Naive thymus-derived CD8-positive, alpha-beta T cell (primary cell): ENCODE results near the gene PHAX. TPM values are rescaled to one million over a fixed set of nuclear protein-coding genes. Genes with fewer than 3 reads are reported as not detected.
"Not testable (repeated sequence)": the region's sequence is repeated elsewhere in the genome, so short reads cannot be mapped to it uniquely, and the experiment has no call there.

Source experiments
- ATAC-seq, 2 donors: fragments of 150-1000 bp; cut with Tn5 transposase in 1 of 2; sonication (Bioruptor Pico), chemical (Tn5 transposase) in 1 of 2; 1 replicate in 1 of 2; 2 replicates in 1 of 2; pipeline ENCODE4 v1.10.0; 2021; ENCODE audit warnings: mild to moderate bottlenecking in 2 of 2, moderate library complexity in 2 of 2
- POLR2A ChIA-PET: fragments of 350-600 bp; sonication (Branson Sonifier 250); formaldehyde crosslinking; loops from one replicate; lab custom pipeline; 2021; ENCODE audit warnings: antibody characterized with exemption; lab: Charles Lee
- DNase-seq, 10 donors: peaks; one replicate each; pipeline versions ENCODE4 v3.0.0 to v3.0.0-alpha.2; 2020 to 2022
- H3K27ac Mint-ChIP-seq, 10 donors: one replicate each; pipeline ENCODE4 v1.8.0; 2020 to 2022; ENCODE audit warnings: mild to moderate bottlenecking in 10 of 10, mixed read lengths in 10 of 10, moderate library complexity in 4 of 10, inconsistent platforms in 1 of 10
- H3K27me3 Mint-ChIP-seq, 5 donors: one replicate each; pipeline ENCODE4 v1.8.0; 2021 to 2022; ENCODE audit warnings: mixed read lengths in 5 of 5
- H3K36me3 Mint-ChIP-seq, 3 donors: one replicate each; pipeline ENCODE4 v1.8.0; 2020 to 2022; ENCODE audit warnings: mixed read lengths in 3 of 3, mild to moderate bottlenecking in 2 of 3, inconsistent platforms in 1 of 3
- H3K4me1 Mint-ChIP-seq, 4 donors: one replicate each; pipeline ENCODE4 v1.8.0; 2021 to 2022; ENCODE audit warnings: mixed read lengths in 4 of 4
- H3K4me3 Mint-ChIP-seq, 10 donors: one replicate each; pipeline ENCODE4 v1.8.0; 2020 to 2022; ENCODE audit warnings: mild to moderate bottlenecking in 10 of 10, mixed read lengths in 10 of 10, moderate library complexity in 6 of 10, inconsistent platforms in 1 of 10
- H3K9me3 Mint-ChIP-seq, 9 donors: one replicate each; pipeline ENCODE4 v1.8.0; 2020 to 2022; ENCODE audit warnings: mixed read lengths in 9 of 9, mild to moderate bottlenecking in 3 of 9, inconsistent platforms in 1 of 9, moderate library complexity in 1 of 9
- polyA plus RNA-seq, 3 donors: library from polyadenylated mRNA; unstranded; fragments of 300-500 nt; fragmentation: Illumina TruSeq; gene quantifications; one replicate each; pipeline ENCODE4 v1.2.3, GENCODE V29; 2021
- total RNA-seq, 8 experiments: library from RNA in 2 of 8; stranded (reverse) in 2 of 8; gene quantifications; one replicate each; pipeline ENCODE4 v1.2.3 and lab custom pipeline; 2021 to 2026

The PHAX gene
- total and polyA plus RNA-seq, 5 experiments from 2014 or later: 49.5 to 92.8 (median 75.3) TPM

GRCh38 chr5:126647071-126647470 is 46.3 kb downstream of the PHAX start:
- H3K4me1 Mint-ChIP-seq: no peaks in the 10 kb centered on the region
- peaks cover 4 to 17% (median 12%) of the 10 kb centered on the region in 9 donors for H3K9me3 Mint-ChIP-seq
- H3K36me3 Mint-ChIP-seq: peaks cover 0 to 10% (median 9%) of the 10 kb centered on the region in 3 donors
- H3K27me3 Mint-ChIP-seq: peaks cover 4 to 10% (median 5%) of the 10 kb centered on the region in 5 donors
- no peak overlapping the region for H3K27ac Mint-ChIP-seq
- no peak overlapping the region for H3K4me3 Mint-ChIP-seq
- no peak for ATAC-seq
- no peak for DNase-seq
- POLR2A ChIA-PET: no interaction called here

GRCh38 chr5:126648471-126648870 is 47.7 kb downstream of the PHAX start:
- Mint-ChIP-seq H3K4me1 (no peaks in the 10 kb centered on the region), H3K27me3 (peaks cover 4 to 10% (median 5%) of the 10 kb centered on the region in 5 donors), H3K4me3 (no peak overlapping the region), H3K9me3 (peaks cover 4 to 17% (median 12%) of the 10 kb centered on the region in 9 donors), H3K27ac (no peak overlapping the region), H3K36me3 (peaks cover 0 to 10% (median 9%) of the 10 kb centered on the region in 3 donors)
- ATAC-seq: no peak
- POLR2A ChIA-PET: no interaction called here
- DNase-seq: no peak

- H3K27ac Mint-ChIP-seq, H3K4me1 Mint-ChIP-seq, H3K36me3 Mint-ChIP-seq, DNase-seq, H3K4me3 Mint-ChIP-seq, POLR2A ChIA-PET, ATAC-seq: not testable (repeated sequence)
- H3K9me3 Mint-ChIP-seq: peaks cover 4 to 17% (median 12%) of the 10 kb centered on the region in 9 donors
- H3K27me3 Mint-ChIP-seq: peaks cover 4 to 10% (median 5%) of the 10 kb centered on the region in 5 donors
Observed at GRCh38 chr5:126649057-126649456, 48.3 kb downstream of the PHAX start.

GRCh38 chr5:126649709-126650108 is 49.0 kb downstream of the PHAX start:
- H3K9me3 Mint-ChIP-seq: peaks cover 4 to 15% (median 10%) of the 10 kb centered on the region in 9 donors
- H3K4me3 Mint-ChIP-seq, H3K4me1 Mint-ChIP-seq, ATAC-seq, DNase-seq, H3K27ac Mint-ChIP-seq, POLR2A ChIA-PET, H3K36me3 Mint-ChIP-seq: not testable (repeated sequence)
- peaks cover 4 to 10% (median 5%) of the 10 kb centered on the region in 5 donors for H3K27me3 Mint-ChIP-seq

- no peak for DNase-seq
- Mint-ChIP-seq H3K4me1 (no peaks in the 10 kb centered on the region), H3K27ac (no peak overlapping the region), H3K4me3 (no peak overlapping the region), H3K36me3 (peaks cover 0 to 5% (median 5%) of the 10 kb centered on the region in 3 donors), H3K27me3 (peaks cover 4 to 10% (median 5%) of the 10 kb centered on the region in 5 donors), H3K9me3 (peaks cover under 1 to 11% (median 5%) of the 10 kb centered on the region in 9 donors)
- no peak for ATAC-seq
- POLR2A ChIA-PET: no interaction called here
Observed at GRCh38 chr5:126650463-126650862, 49.7 kb downstream of the PHAX start.

- Mint-ChIP-seq H3K36me3 (peaks cover 0 to 3% (median 0%) of the 10 kb centered on the region in 3 donors), H3K27me3 (peaks cover 4 to 10% (median 5%) of the 10 kb centered on the region in 5 donors), H3K9me3 (peaks cover 0 to 5% (median 0%) of the 10 kb centered on the region in 9 donors), H3K4me3 (no peak overlapping the region), H3K4me1 (no peaks in the 10 kb centered on the region), H3K27ac (peak overlapping the region in 1 of 10 donors; percentile 80)
- no peak for ATAC-seq
- POLR2A ChIA-PET: no interaction called here
- DNase-seq: no peak
Observed at GRCh38 chr5:126651013-126651577, 50.3 kb downstream of the PHAX start.

GRCh38 chr5:126656401-126657007 is 55.8 kb downstream of the PHAX start:
- H3K4me3 Mint-ChIP-seq: no peak overlapping the region
- no peaks in the 10 kb centered on the region for H3K36me3 Mint-ChIP-seq
- no peak overlapping the region for H3K27ac Mint-ChIP-seq
- POLR2A ChIA-PET: no interaction called here
- no peaks in the 10 kb centered on the region for H3K9me3 Mint-ChIP-seq
- peaks cover 0 to 2% (median 0%) of the 10 kb centered on the region in 4 donors for H3K4me1 Mint-ChIP-seq
- no peak for ATAC-seq
- H3K27me3 Mint-ChIP-seq: peaks cover 0 to 2% (median 0%) of the 10 kb centered on the region in 5 donors
- peak in 4 of 10 donors; percentile 6 to 29 (median 24) for DNase-seq

- Mint-ChIP-seq H3K4me3 (no peak overlapping the region), H3K4me1 (peaks cover 0 to 2% (median 0%) of the 10 kb centered on the region in 4 donors), H3K27ac (peak overlapping the region in 1 of 10 donors; percentile 32), H3K27me3 (peaks cover 0 to 2% (median 0%) of the 10 kb centered on the region in 5 donors), H3K36me3 (no peaks in the 10 kb centered on the region), H3K9me3 (no peaks in the 10 kb centered on the region)
- POLR2A ChIA-PET: interaction anchor here (0.6 kb wide), 2 partner anchors 127 to 134 kb away, joined by 3 read pairs; no protein-coding TSS in a partner anchor
- ATAC-seq: no peak
- DNase-seq: no peak
Observed at GRCh38 chr5:126658561-126658960, 57.8 kb downstream of the PHAX start.

- ATAC-seq: no peak
- POLR2A ChIA-PET: interaction anchor here (0.7 kb wide), 1 partner anchor 125 kb away, joined by 5 read pairs; no protein-coding TSS in a partner anchor
- peak overlapping the region in 1 of 10 donors; percentile 3 for H3K27ac Mint-ChIP-seq
- no peak overlapping the region for H3K4me3 Mint-ChIP-seq
- H3K36me3 Mint-ChIP-seq: no peaks in the 10 kb centered on the region
- peaks cover 2 to 9% (median 2%) of the 10 kb centered on the region in 5 donors for H3K27me3 Mint-ChIP-seq
- peaks cover 0 to 2% (median 0%) of the 10 kb centered on the region in 4 donors for H3K4me1 Mint-ChIP-seq
- H3K9me3 Mint-ChIP-seq: no peaks in the 10 kb centered on the region
- no peak for DNase-seq
Observed at GRCh38 chr5:126659805-126660482, 59.2 kb downstream of the PHAX start.

- peak overlapping the region in 1 of 10 donors; percentile 36 for H3K27ac Mint-ChIP-seq
- H3K36me3 Mint-ChIP-seq: no peaks in the 10 kb centered on the region
- no peaks in the 10 kb centered on the region for H3K4me1 Mint-ChIP-seq
- no peaks in the 10 kb centered on the region for H3K9me3 Mint-ChIP-seq
- POLR2A ChIA-PET: no interaction called here
- peaks cover 0 to 9% (median 2%) of the 10 kb centered on the region in 5 donors for H3K27me3 Mint-ChIP-seq
- ATAC-seq: no peak
- no peak for DNase-seq
- H3K4me3 Mint-ChIP-seq: no peak overlapping the region
Observed at GRCh38 chr5:126664586-126664985, 63.8 kb downstream of the PHAX start.

- H3K27ac Mint-ChIP-seq, H3K27me3 Mint-ChIP-seq, POLR2A ChIA-PET, H3K4me1 Mint-ChIP-seq, DNase-seq, H3K36me3 Mint-ChIP-seq, H3K4me3 Mint-ChIP-seq, H3K9me3 Mint-ChIP-seq, ATAC-seq: not testable (repeated sequence)
Observed at GRCh38 chr5:126670109-126670508, 69.4 kb downstream of the PHAX start.

- POLR2A ChIA-PET, H3K27me3 Mint-ChIP-seq, H3K4me3 Mint-ChIP-seq, H3K4me1 Mint-ChIP-seq, H3K9me3 Mint-ChIP-seq, H3K27ac Mint-ChIP-seq, DNase-seq, ATAC-seq, H3K36me3 Mint-ChIP-seq: not testable (repeated sequence)
Observed at GRCh38 chr5:126671681-126672080, 70.9 kb downstream of the PHAX start.

- Mint-ChIP-seq H3K4me3 (no peak overlapping the region), H3K27me3 (no peaks in the 10 kb centered on the region), H3K27ac (no peak overlapping the region), H3K36me3 (no peaks in the 10 kb centered on the region), H3K4me1 (peaks cover 1 to 6% (median 3%) of the 10 kb centered on the region in 4 donors), H3K9me3 (peaks cover 0 to 3% (median 0%) of the 10 kb centered on the region in 9 donors)
- POLR2A ChIA-PET: interaction anchor here (0.9 kb wide), 1 partner anchor 107 kb away, joined by 4 read pairs; no protein-coding TSS in a partner anchor
- ATAC-seq (no peak), DNase-seq (no peak)
Observed at GRCh38 chr5:126673477-126673876, 72.7 kb downstream of the PHAX start.
